Measurements from ENCODE around the gene AJM1. TPM values are rescaled to one million over a fixed set of nuclear protein-coding genes. Genes with fewer than 3 reads are reported as not detected.
A peak's percentile ranks its signal among the peaks of the same experiment; 100 is the strongest.

AJM1 gene
- total RNA-seq, 1 experiment from 2014 or later, result 1.8 TPM

DNA sequence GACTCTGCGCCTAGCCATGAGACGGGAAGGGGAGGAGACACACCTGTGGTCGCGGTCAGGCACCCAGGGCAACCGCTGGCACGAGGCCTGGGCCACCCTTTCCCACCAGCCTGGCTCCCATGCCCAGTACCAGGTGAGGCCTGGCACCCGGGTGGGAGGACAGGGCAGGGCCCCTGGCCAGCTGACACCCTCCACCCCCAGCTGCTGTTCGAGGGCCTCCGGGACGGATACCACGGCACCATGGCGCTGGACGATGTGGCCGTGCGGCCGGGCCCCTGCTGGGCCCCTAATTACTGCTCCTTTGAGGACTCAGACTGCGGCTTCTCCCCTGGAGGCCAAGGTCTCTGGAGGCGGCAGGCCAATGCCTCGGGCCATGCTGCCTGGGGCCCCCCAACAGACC is 14.9 kb downstream of the AJM1 start:
- Histone ChIP-seq H4K5ac (ENCODE audit: insufficient read length, low read depth, low read length) (no peak overlapping the region), H3K4ac (ENCODE audit: low read depth, low read length) (no peak overlapping the region), H3K23ac (ENCODE audit: insufficient read length, low read depth, low read length) (no peak overlapping the region), H2BK20ac (ENCODE audit: low read depth, low read length, poor library complexity, severe bottlenecking) (no peak overlapping the region), H3K27ac (ENCODE audit: insufficient read length, low read depth, low read length) (no peak overlapping the region), H2BK15ac (ENCODE audit: low read depth, low read length) (no peak overlapping the region), H3K79me2 (ENCODE audit: insufficient read depth, low read length) (no peaks in the 10 kb centered on the region), H2BK12ac (ENCODE audit: insufficient read length, low read depth, low read length) (no peak overlapping the region), H3K18ac (ENCODE audit: insufficient read length, low read depth, low read length) (no peak overlapping the region), H3K56ac (ENCODE audit: insufficient read length, low read depth, low read length) (no peak overlapping the region), H3K4me1 (ENCODE audit: insufficient read depth, low read length) (no peaks in the 10 kb centered on the region), H3K9me3 (ENCODE audit: control insufficient read depth, low read depth, low read length) (no peaks in the 10 kb centered on the region), H3K23me2 (ENCODE audit: insufficient read length, low read depth, low read length, poor library complexity, severe bottlenecking) (no peaks in the 10 kb centered on the region), H3T11ph (ENCODE audit: low read length) (no peak overlapping the region), H3K9ac (ENCODE audit: extremely low read depth, insufficient read length, low read length) (no peak overlapping the region), H4K8ac (replicated peaks; ENCODE audit: insufficient read length, low read depth, low read length) (no peak overlapping the region), H2AK5ac (ENCODE audit: insufficient read length, low read length) (no peak overlapping the region), H3K79me1 (ENCODE audit: insufficient read depth, low read depth, low read length, poor library complexity, severe bottlenecking) (no peaks in the 10 kb centered on the region), H2BK120ac (ENCODE audit: low read depth, low read length, poor library complexity, severe bottlenecking) (no peak overlapping the region), H4K20me1 (ENCODE audit: control insufficient read depth, insufficient read depth, insufficient read length) (no peaks in the 10 kb centered on the region), H4K91ac (ENCODE audit: insufficient read length, low read depth, low read length) (no peak overlapping the region), H3K14ac (ENCODE audit: insufficient read depth, low read length) (no peak overlapping the region), H3K27me3 (ENCODE audit: insufficient read depth, low read length) (no peaks in the 10 kb centered on the region), H3K4me2 (ENCODE audit: insufficient read depth, insufficient read length, low read length) (no peak overlapping the region), H2AFZ (ENCODE audit: low read length) (no peak overlapping the region), H2BK5ac (ENCODE audit: insufficient read length, low read length) (no peak overlapping the region)
- Mint-ChIP-seq H3K4me1 (no peaks in the 10 kb centered on the region), H3K27ac (no peak overlapping the region), H3K36me3 (ENCODE audit: insufficient read depth in 1 of 3, low read depth in 3 of 3) (peaks cover 0 to 18% (median 10%) of the 10 kb centered on the region in 3 experiments; a peak in 5 of 7 replicates), H3K27me3 (ENCODE audit: low read depth) (no peaks in the 10 kb centered on the region; the same call in 1 of the 2 replicates), H3K4me3 (no peak overlapping the region), H3K9me3 (no peaks in the 10 kb centered on the region)
- DNase-seq, result peak; percentile 28
- no CpG with 5 or more reads among the region's 19 CpGs for WGBS (ENCODE audit: extremely low coverage, insufficient read length, low lambda C conversion rate)
- TF ChIP-seq, protein P1, sequence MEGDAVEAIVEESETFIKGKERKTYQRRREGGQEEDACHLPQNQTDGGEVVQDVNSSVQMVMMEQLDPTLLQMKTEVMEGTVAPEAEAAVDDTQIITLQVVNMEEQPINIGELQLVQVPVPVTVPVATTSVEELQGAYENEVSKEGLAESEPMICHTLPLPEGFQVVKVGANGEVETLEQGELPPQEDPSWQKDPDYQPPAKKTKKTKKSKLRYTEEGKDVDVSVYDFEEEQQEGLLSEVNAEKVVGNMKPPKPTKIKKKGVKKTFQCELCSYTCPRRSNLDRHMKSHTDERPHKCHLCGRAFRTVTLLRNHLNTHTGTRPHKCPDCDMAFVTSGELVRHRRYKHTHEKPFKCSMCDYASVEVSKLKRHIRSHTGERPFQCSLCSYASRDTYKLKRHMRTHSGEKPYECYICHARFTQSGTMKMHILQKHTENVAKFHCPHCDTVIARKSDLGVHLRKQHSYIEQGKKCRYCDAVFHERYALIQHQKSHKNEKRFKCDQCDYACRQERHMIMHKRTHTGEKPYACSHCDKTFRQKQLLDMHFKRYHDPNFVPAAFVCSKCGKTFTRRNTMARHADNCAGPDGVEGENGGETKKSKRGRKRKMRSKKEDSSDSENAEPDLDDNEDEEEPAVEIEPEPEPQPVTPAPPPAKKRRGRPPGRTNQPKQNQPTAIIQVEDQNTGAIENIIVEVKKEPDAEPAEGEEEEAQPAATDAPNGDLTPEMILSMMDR (conservative IDR thresholded peaks at IDR 0.05), result no peak
